Activated CD8-positive, alpha-beta memory T cell treated with anti-CD3 and anti-CD28 coated beads for 4 hours (primary cell): ENCODE results near the gene ENAH.
"Not testable (repeated sequence)": the region's sequence is repeated elsewhere in the genome, so short reads cannot be mapped to it uniquely, and the experiment has no call there.

Experiments
- DNase-seq, 2 donors: peaks; one replicate each; pipeline ENCODE4 v3.0.0-alpha.2; 2020; ENCODE audit warnings: low read depth in 2 of 2

Gene ENAH

GRCh38 chr1:225652729-225653462 lies at the start of gene ENAH:
Gene ENAH (minus strand): TSS chr1:225653123. CDS start chr1:225652690, 433 bp downstream.
- DNase-seq = no peak

GRCh38 chr1:225700889-225701465 lies 48.1 kb upstream of the ENAH start:
- DNase-seq = no peak

- no peak for DNase-seq
These were observed 47.4 kb upstream of the ENAH start for GRCh38 chr1:225700164-225700821.

- DNase-seq = no peak
These were observed 46.4 kb upstream of the ENAH start for GRCh38 chr1:225699336-225699735.

- DNase-seq = not testable (repeated sequence)
These were observed 45.3 kb upstream of the ENAH start for GRCh38 chr1:225698194-225698593.

GRCh38 chr1:225697428-225697827 lies 44.5 kb upstream of the ENAH start:
- DNase-seq = no peak

- no peak for DNase-seq
These were observed 42.8 kb upstream of the ENAH start for GRCh38 chr1:225695578-225696337.

- no peak for DNase-seq
These were observed 41.3 kb upstream of the ENAH start for GRCh38 chr1:225694151-225694603.

GRCh38 chr1:225693697-225694096 lies 40.8 kb upstream of the ENAH start:
- DNase-seq = not testable (repeated sequence)

GRCh38 chr1:225693085-225693696 lies 40.3 kb upstream of the ENAH start:
- no peak for DNase-seq

GRCh38 chr1:225692517-225692879 lies 39.6 kb upstream of the ENAH start:
- no peak for DNase-seq

- no peak for DNase-seq
These were observed 39.1 kb upstream of the ENAH start for GRCh38 chr1:225691861-225692516.

GRCh38 chr1:225691377-225691776 lies 38.5 kb upstream of the ENAH start:
- DNase-seq = no peak

GRCh38 chr1:225689882-225690459 lies 37.0 kb upstream of the ENAH start:
- no peak for DNase-seq

GRCh38 chr1:225688345-225688744 lies 35.4 kb upstream of the ENAH start:
- no peak for DNase-seq

- no peak for DNase-seq
These were observed 32.7 kb upstream of the ENAH start for GRCh38 chr1:225685476-225686176.

GRCh38 chr1:225684741-225685140 lies 31.8 kb upstream of the ENAH start:
- DNase-seq = no peak

GRCh38 chr1:225681231-225681630 lies 28.3 kb upstream of the ENAH start:
- no peak for DNase-seq

- DNase-seq = no peak
These were observed 25.6 kb upstream of the ENAH start for GRCh38 chr1:225678545-225678944.
